ENCODE measurements around the gene ICA1.
A peak's percentile ranks its signal among the peaks of the same experiment; 100 is the strongest.
"Not testable (repeated sequence)": the region's sequence is repeated elsewhere in the genome, so short reads cannot be mapped to it uniquely, and the experiment has no call there.

The ICA1 gene

DNA sequence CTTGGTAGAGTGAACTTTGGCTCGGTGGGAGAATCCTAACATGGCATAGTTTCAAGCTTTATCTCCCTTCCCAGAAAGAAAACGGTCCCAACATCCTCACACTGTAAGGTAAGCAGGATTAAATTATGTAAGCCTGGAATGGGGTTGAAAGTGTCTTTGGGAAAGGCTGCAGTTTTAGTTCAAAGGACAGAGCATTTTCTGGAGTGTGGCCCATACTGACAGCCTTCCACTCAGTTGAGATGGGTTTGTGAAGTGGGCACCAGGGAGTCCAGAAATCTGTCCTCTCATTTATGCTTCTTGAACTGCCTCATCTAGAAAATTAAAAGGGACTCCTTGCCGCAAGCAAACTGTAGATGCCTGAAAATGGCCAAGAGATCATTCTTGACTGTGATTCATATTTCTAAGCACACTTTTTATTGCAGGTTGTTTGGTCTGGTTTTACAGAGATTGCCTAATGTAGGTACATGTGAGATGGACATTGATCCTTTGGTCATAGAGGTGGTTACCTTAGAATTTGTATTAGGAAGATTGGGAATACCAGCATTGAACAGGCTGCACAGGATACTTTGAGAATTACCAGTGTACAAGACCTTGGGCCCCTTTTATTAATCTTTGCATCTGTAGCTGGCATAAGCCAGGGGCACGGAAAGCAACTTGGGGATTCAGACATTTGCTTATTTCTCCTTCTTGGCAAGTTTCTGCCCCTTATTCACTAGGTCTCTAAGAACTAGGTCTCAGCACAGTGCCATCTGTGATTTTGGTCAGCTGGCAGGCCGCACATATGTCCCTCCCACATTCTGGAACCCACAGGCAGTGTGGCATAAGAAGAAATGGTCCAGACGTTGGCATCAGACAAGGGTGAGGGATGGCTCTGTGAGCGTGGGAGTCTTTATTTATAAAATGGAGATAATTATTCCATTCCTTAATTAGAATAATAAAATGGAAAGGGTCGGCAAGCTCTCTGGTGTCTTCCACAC lies 167.5 kb downstream of the ICA1 start:
- peak; percentile 42 for DNase-seq (ENCODE audit: low spot score)

DNA sequence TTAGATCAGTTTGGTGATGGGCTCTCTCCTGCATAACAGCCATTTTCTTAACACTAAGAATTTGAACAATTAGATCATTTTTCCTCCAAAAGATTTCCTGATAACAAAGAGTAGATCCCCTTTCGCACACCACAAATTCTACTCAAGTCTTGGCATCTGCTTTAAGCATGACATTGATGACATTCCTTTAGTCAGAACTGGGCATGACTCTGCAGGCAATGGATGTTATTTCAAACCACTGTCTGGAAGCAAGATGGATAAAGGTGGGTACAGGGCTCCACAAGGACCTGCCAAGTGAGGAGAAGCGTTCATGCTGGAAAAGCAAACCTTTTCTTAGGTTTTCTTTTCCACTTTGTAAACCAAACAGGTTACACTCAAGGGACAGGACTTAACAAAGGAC lies 169.8 kb downstream of the ICA1 start:
- no peak for DNase-seq (ENCODE audit: low spot score)

DNA sequence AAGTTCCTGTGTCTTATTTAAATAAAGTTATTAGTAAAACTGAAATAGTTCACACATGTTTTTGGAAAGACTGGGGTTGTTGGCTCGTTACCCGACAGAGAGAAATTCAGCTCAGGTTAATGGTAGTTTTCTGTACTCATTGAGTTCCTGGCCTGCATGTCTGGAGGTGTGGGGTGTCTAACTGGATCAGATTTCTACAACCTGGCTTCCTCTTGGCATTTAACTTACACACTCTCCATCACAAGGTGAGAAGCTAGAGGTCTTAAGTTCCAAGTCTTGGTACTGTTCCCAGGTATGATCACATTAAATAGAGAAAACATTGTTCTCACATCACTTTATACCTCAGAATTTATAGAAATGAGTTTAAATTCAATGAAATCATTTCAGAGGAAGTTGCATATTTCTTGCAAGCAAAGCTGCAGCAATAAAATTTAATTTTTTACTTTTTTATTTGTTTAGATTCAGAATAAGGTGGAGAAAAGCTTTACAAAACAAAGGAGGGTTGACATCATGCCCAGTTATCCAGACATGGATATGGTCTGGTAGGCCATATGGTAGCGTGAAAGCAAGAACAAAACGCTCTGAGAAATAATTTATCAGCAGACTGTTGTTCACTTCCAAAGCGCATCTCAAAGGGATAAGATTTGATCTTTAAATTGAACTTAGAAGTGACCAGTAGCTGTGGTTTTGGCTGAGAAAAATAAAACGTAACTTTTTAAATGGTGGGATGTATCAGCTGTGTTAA lies 172.8 kb downstream of the ICA1 start:
- DNase-seq (ENCODE audit: low spot score), result no peak

DNA sequence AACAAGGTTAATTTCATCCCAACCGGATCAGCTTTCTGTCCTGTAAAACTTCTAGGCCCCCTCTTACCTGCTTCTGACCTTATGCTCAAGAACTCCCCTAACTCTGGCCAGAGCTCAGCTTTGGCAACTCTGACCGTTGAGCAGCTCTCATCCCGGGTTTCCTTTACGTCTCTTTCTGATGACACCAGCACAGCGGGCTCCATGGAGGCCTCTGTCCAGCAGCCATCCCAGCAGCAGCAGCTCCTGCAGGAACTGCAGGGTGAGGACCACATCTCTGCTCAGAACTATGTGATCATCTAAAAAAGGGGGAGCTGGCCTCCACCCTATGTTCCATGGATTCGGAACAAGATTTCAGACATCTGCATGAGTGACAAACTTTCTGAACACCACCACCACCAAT lies 175.7 kb downstream of the ICA1 start:
- DNase-seq (ENCODE audit: low spot score), result no peak

DNA sequence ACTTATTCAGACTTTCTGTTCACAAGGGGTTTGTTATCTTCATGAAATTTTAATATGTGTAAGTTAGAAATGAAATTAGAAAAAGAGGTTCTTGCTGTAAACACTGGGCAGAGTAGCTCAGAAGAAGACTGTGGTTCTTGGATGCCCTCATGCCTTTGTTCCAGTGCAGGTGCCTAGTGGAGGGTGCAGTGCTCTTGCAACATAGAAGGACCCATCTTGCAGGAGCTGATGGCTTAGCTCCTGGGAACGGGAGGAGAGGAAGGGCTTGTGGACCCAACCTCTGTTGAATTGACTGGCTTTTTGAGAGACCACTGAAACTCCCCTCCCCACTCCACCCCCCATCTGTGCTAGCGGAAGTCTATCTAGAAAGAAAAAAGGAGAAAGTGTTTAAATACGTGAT lies 176.5 kb downstream of the ICA1 start:
- DNase-seq (ENCODE audit: low spot score), result no peak

DNA sequence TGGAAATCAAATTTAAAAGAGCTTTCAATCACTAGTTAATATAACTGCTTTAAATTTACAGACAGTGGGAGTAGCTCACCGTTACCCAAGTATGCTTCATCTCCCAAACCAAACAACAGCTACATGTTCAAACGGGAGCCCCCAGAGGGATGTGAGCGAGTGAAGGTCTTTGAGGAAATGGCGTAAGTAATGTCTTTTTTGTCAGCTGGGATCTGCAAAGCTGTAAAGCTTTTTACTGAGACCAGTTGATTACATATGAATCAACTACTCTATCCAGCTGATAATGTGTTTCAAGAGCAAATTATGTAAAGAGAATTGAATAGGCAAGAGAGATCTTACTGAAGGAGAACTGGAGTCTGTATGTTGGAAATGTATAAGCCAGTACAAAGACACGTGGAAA lies 177.1 kb downstream of the ICA1 start:
- no peak for DNase-seq (ENCODE audit: low spot score)

DNA sequence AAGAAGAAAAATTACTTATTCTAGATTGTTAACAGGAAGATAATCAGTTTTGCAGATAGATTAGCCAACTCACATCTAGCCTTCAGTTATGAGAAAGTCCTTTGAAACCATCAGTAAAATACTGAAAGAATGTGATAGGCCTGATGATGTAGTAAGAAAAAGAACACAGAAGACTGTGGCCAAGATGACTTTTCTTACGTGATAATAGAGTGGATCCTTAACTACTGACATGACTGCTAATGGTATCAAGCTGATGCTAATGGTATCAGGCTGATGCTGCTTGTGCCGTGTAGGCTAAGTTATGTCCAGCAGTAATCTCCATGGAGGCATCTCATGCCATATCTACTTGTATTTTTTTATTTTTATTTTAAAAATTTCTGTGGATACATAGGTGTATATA lies 179.2 kb downstream of the ICA1 start:
- no peak for DNase-seq (ENCODE audit: low spot score)

DNA sequence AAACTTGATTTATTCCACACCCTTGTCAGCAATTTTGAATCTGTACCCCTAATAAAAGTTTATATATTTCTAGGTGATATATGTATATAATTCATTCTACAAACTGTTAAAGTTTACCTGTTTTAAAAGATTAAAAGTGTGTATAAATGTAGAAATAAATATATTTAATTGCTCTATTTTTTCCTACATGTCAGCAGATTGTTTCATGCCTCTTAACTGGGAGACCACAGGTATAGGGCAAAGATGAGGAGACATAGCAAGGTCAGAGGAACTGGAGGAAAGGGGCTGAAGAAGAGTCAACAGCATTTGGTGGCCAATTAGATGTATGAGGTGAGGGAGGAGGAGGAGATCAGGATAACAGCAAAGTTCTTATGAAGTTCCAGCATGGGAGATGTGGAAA lies 183.5 kb downstream of the ICA1 start:
- no peak for DNase-seq (ENCODE audit: low spot score)

DNA sequence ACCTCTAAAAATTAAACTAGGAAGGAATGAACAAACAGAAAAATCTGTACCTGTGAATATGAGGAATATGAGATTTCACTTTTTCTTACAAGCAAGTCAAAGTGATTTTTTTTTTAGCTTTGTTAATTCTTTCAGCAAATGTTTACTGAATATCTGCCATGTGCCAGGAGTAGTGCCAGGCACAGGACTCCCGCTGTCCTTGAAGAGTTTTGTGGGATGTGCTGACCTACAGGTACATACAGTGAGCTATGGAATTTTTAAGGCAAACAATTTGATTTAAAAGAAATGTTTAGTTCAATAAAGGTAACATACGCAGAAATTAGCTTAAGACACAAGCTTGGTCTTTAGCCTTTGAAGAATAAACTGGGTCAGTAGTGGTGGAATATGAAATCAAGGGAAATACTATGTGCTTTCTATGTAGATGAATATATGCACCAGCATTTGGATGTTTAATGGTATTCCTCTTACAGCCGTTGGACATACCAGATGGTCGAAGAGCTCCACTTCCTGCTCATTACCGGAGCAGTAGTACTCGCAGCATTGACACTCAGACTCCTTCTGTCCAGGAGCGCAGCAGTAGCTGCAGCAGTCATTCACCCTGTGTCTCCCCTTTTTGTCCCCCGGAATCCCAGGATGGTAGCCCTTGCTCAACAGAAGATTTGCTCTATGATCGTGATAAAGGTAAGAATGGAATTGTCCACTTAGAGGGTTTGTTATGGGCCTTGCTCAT lies 191.4 kb downstream of the ICA1 start:
- DNase-seq (ENCODE audit: low spot score), result no peak

DNA sequence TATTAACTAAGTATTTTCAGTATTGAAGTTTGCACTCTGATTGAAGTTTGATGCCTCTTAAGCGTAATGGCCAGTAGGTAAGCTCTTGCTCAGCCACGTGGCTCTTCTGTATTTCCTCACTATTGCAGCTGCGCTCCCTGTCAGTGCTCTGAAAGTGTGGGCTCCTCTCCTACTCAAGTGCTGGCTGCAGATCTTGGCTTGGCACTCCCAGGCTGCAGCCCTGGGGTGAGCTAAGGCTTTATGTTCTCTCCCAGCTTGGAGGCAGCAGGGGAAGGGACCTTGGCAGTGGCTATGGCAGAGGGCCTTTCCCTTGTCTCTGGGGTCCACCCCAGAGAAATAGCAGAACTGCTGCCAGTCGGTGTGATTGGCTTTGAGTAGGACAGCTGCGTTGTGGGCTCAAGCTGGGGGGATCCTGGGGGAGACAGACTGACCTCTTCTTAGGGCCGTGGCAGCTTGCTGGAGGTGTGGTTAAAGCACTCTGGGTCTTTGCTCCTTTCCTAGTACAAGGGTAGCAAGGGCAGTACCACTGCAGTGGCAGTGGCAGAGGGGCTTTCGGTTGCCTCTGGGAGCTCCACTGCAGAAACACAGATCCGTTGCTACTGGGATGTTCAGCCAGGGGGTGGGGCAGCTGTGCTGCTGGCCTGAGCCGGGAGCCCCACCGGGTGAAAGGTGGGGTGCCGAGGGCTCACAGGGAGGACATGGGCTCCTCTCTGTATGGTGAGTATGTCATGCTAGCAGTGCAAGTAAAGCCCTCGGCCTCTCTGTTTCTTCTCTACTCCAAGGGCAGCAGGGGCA lies 192.9 kb downstream of the ICA1 start:
- no peak for DNase-seq (ENCODE audit: low spot score)

DNA sequence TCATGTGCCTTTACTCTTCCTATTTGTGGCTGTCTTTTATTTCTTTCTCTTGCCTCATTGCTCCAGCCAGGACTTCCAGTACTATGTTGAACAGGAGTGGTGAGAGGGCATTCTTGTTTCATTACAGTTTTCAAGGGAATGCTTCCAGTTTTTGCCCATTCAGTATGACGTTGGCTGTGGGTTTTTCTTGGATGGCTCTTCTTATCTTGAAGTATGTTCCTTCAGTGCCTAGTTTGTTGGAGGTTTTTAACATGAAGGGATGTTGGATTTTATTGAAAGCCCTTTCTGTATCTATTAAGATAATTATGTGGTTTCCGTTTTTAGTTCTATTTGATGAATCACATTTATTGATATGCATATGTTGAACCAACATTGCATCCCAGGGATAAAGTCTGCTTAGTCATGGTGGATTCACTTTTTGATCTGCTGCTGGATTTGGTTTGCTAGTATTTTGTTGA lies 196.6 kb downstream of the ICA1 start:
- no peak for DNase-seq (ENCODE audit: low spot score)

DNA sequence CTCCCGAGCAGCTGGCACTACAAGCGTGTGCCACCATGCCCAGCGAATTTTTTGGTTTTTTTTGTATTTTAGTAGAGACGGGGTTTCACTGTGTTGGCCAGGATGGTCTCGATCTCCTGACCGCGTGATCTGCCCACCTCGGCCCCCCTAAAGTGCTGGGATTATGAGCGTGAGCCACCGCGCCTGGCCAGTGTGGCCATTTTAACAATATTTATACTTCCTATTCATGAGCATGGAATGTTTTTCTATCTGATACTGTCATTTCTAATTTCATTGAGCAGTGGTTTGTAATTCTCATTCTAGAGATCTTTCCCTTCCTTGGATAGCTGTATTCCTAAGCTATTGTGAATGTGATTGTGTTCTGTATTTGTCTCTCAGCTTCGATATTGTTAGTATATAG lies 197.1 kb downstream of the ICA1 start:
- no peak for DNase-seq (ENCODE audit: low spot score)

DNA sequence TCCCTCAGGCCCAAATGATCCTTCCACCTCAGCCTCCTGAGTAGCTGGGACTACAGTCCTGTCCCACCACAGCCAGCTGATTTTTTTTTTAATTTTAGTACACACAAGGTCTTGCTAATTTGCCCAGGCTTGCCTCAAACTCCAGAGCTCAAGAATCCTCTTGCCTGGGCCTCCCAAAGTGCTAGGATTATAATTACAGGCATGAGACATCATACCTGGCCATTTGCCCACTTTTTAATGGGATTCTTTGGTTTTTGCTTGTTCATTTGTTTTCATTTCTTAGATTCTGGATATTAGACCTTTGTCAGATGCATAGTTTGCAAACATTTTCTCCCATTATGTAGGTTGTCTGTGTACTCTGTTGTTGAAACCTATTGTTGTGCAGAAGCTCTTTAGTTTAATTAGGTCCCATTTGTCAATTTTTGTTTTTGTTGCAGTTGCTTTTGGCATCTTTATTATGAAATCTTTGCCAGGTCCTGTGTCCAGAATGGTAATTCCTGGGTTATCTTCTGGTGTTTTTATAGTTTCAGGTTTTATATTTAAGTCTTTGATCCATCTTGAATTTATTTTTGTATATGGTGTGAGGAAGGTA lies 198.2 kb downstream of the ICA1 start:
- DNase-seq (ENCODE audit: low spot score), result no peak

DNA sequence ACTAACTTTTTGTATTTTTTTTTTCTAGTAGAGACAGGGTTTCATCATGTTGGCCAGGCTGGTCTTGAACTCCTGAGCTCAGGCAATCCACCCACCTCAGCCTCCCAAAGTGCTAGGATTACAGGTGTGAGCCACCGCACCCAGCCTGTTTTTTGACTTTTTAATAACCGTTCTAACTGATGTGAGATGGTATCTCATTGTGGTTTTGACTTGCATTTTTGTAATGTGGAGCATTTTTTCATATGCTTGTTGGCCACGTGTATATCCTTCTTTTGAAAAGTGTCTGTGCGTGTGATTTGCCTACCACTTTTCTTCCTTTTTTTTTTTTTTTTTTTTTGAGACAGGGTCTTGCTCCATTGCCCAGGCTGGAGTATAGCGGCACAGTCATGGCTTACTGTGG lies 198.7 kb downstream of the ICA1 start:
- DNase-seq (ENCODE audit: low spot score), result not testable (repeated sequence)

All from HuH-7 (cell line).